ENCODE data around the gene GEMIN2. TPM values are rescaled to one million over a fixed set of nuclear protein-coding genes. Genes with fewer than 3 reads are reported as not detected.
"Not testable (repeated sequence)": the region's sequence is repeated elsewhere in the genome, so short reads cannot be mapped to it uniquely, and the experiment has no call there.

The GEMIN2 gene
- total RNA-seq, 1 experiment from 2014 or later: 31.4 TPM

GRCh38 chr14:39140170-39140569 is 26.0 kb downstream of the GEMIN2 start:
- no peaks in the 10 kb centered on the region for H3K36me3 ChIP-seq (ENCODE audit: control insufficient read depth, insufficient read depth, low read length)
- no peak overlapping the region for H3K4me3 ChIP-seq (ENCODE audit: low read depth, low read length)
- H3K4me1 ChIP-seq: no peaks in the 10 kb centered on the region
- peaks cover 8% of the 10 kb centered on the region for H3K9me3 ChIP-seq
- H3K4me3 Mint-ChIP-seq (ENCODE audit: unreplicated experiment): no peak overlapping the region
- CTCF ChIA-PET: no interaction called here
- POLR2A ChIA-PET: no interaction called here
- H3K27ac Mint-ChIP-seq (ENCODE audit: unreplicated experiment): no peak overlapping the region
- intact Hi-C loops (cut with micrococcal nuclease; ENCODE audit: unreplicated experiment): no loop called here
- H3K27me3 Mint-ChIP-seq (ENCODE audit: insufficient read depth, unreplicated experiment): no peaks in the 10 kb centered on the region
- peaks cover 10% of the 10 kb centered on the region for H3K9me3 Mint-ChIP-seq (ENCODE audit: unreplicated experiment)
- TF ChIP-seq CTCF (IDR thresholded peaks at IDR 0.05; ENCODE audit: insufficient read depth in 1 of 2, low read depth in 1 of 2, low read length in 1 of 2, severe bottlenecking in 1 of 2, unreplicated experiment in 1 of 2): no peak
- no peaks in the 10 kb centered on the region for H3K4me1 Mint-ChIP-seq (ENCODE audit: low read depth, unreplicated experiment)
- BruUV-seq (replicated peaks): no TSS peak
- DNase-seq: no peak
- no peaks in the 10 kb centered on the region for H3K27me3 ChIP-seq (replicated peaks; ENCODE audit: control insufficient read depth, insufficient read depth, low read length)
- H3K36me3 Mint-ChIP-seq (ENCODE audit: insufficient read depth, unreplicated experiment): peaks cover 38% of the 10 kb centered on the region

GRCh38 chr14:39141623-39142022 is 27.5 kb downstream of the GEMIN2 start:
- DNase-seq; H3K27me3 Mint-ChIP-seq (ENCODE audit: insufficient read depth, unreplicated experiment); H3K4me3 ChIP-seq (ENCODE audit: low read depth, low read length); H3K27me3 ChIP-seq (replicated peaks; ENCODE audit: control insufficient read depth, insufficient read depth, low read length); H3K4me1 Mint-ChIP-seq (ENCODE audit: low read depth, unreplicated experiment); POLR2A ChIA-PET; H3K4me1 ChIP-seq; H3K27ac Mint-ChIP-seq (ENCODE audit: unreplicated experiment); H3K4me3 Mint-ChIP-seq (ENCODE audit: unreplicated experiment); BruUV-seq (replicated peaks); intact Hi-C loops (cut with micrococcal nuclease; ENCODE audit: unreplicated experiment); H3K9me3 ChIP-seq; CTCF ChIA-PET; H3K36me3 ChIP-seq (ENCODE audit: control insufficient read depth, insufficient read depth, low read length): not testable (repeated sequence)
- peaks cover 38% of the 10 kb centered on the region for H3K36me3 Mint-ChIP-seq (ENCODE audit: insufficient read depth, unreplicated experiment)
- peaks cover 10% of the 10 kb centered on the region for H3K9me3 Mint-ChIP-seq (ENCODE audit: unreplicated experiment)

- H3K4me1 Mint-ChIP-seq (ENCODE audit: low read depth, unreplicated experiment); H3K27me3 Mint-ChIP-seq (ENCODE audit: insufficient read depth, unreplicated experiment); H3K9me3 ChIP-seq; H3K36me3 ChIP-seq (ENCODE audit: control insufficient read depth, insufficient read depth, low read length); H3K4me1 ChIP-seq; POLR2A ChIA-PET; CTCF ChIA-PET; H3K4me3 ChIP-seq (ENCODE audit: low read depth, low read length); BruUV-seq (replicated peaks); DNase-seq; H3K4me3 Mint-ChIP-seq (ENCODE audit: unreplicated experiment); H3K27me3 ChIP-seq (replicated peaks; ENCODE audit: control insufficient read depth, insufficient read depth, low read length); H3K27ac Mint-ChIP-seq (ENCODE audit: unreplicated experiment); intact Hi-C loops (cut with micrococcal nuclease; ENCODE audit: unreplicated experiment): not testable (repeated sequence)
- Mint-ChIP-seq H3K9me3 (ENCODE audit: unreplicated experiment) (peaks cover 10% of the 10 kb centered on the region), H3K36me3 (ENCODE audit: insufficient read depth, unreplicated experiment) (peaks cover 26% of the 10 kb centered on the region)
Observed at GRCh38 chr14:39143226-39143625, 29.1 kb downstream of the GEMIN2 start.

- H3K36me3 Mint-ChIP-seq (ENCODE audit: insufficient read depth, unreplicated experiment): peaks cover 25% of the 10 kb centered on the region
- DNase-seq: no peak
- TF ChIP-seq CTCF (IDR thresholded peaks at IDR 0.05; ENCODE audit: insufficient read depth in 1 of 2, low read depth in 1 of 2, low read length in 1 of 2, severe bottlenecking in 1 of 2, unreplicated experiment in 1 of 2): no peak
Observed at GRCh38 chr14:39145266-39145966, 31.3 kb downstream of the GEMIN2 start.

More at GRCh38 chr14:39145266-39145966, 31.3 kb downstream of the GEMIN2 start:
- Histone ChIP-seq H3K4me1 (no peaks in the 10 kb centered on the region), H3K27me3 (replicated peaks; ENCODE audit: control insufficient read depth, insufficient read depth, low read length) (no peaks in the 10 kb centered on the region), H3K4me3 (ENCODE audit: low read depth, low read length) (no peak overlapping the region), H3K9me3 (peaks cover 8% of the 10 kb centered on the region), H3K36me3 (ENCODE audit: control insufficient read depth, insufficient read depth, low read length) (no peaks in the 10 kb centered on the region)
- BruUV-seq (replicated peaks): no TSS peak
- ChIA-PET CTCF (no interaction called here), POLR2A (interaction anchor here (0.9 to 1.2 kb wide), 2 partner anchors 25 to 42 kb away, joined by 3 read pairs; partner anchors contain the start of genes SEC23A and TRAPPC6B)
- intact Hi-C loops (cut with micrococcal nuclease; ENCODE audit: unreplicated experiment): no loop called here
- no peak overlapping the region for H3K27ac Mint-ChIP-seq (ENCODE audit: unreplicated experiment)
- H3K27me3 Mint-ChIP-seq (ENCODE audit: insufficient read depth, unreplicated experiment): no peaks in the 10 kb centered on the region
- H3K4me1 Mint-ChIP-seq (ENCODE audit: low read depth, unreplicated experiment): no peaks in the 10 kb centered on the region
- H3K9me3 Mint-ChIP-seq (ENCODE audit: unreplicated experiment): peaks cover 10% of the 10 kb centered on the region
- no peak overlapping the region for H3K4me3 Mint-ChIP-seq (ENCODE audit: unreplicated experiment)

Data from Caco-2 (cell line).